ENCODE data around the gene PREX1. TPM values are rescaled to one million over a fixed set of nuclear protein-coding genes. Genes with fewer than 3 reads are reported as not detected.

The PREX1 gene
- total and polyA plus RNA-seq, 2 donors (not counting 3 experiments of a cell fraction or from before 2014, with no cell fraction given): 51.3 to 72.9 TPM

GRCh38 chr20:48750376-48750775 is 77.4 kb downstream of the PREX1 start:
- Histone ChIP-seq H3K9me3 (replicated peaks; ENCODE audit: control insufficient read depth, insufficient read depth, low read length) (no peaks in the 10 kb centered on the region), H3K79me2 (ENCODE audit: control insufficient read depth, insufficient read depth, low read length) (peaks cover 70% of the 10 kb centered on the region), H3K9me1 (replicated peaks; ENCODE audit: control insufficient read depth, extremely low read depth, insufficient read depth, low read length) (no peaks in the 10 kb centered on the region), H3K27me3 (ENCODE audit: control insufficient read depth in 2 of 2, insufficient read depth in 2 of 2, low read length in 2 of 2) (no peaks in the 10 kb centered on the region), H3K4me3 (replicated peaks in 1 of 3; ENCODE audit: insufficient read depth in 1 of 3, low read depth in 1 of 3, low read length in 3 of 3) (no peak overlapping the region), H3K27ac (ENCODE audit: insufficient read depth, low read depth, low read length) (peak overlapping the region; percentile 83), H3K4me2 (ENCODE audit: insufficient read depth, low read length) (no peak overlapping the region), H3K4me1 (ENCODE audit: control insufficient read depth, extremely low read depth, insufficient read depth, low read length) (peaks cover 19% of the 10 kb centered on the region), H3K36me3 (ENCODE audit: control insufficient read depth in 2 of 2, extremely low read depth in 1 of 2, insufficient read depth in 2 of 2, low read length in 2 of 2) (peaks cover 0 to 3% of the 10 kb centered on the region in 2 experiments), H2AFZ (ENCODE audit: low read depth, low read length) (no peak overlapping the region), H3K9ac (replicated peaks; ENCODE audit: extremely low read depth, insufficient read depth, low read length) (no peak overlapping the region), H4K20me1 (replicated peaks; ENCODE audit: control insufficient read depth, extremely low read depth, insufficient read depth, low read length) (no peaks in the 10 kb centered on the region)
- no peak for FAIRE-seq
- TF ChIP-seq MYC (IDR thresholded peaks at IDR 0.05; ENCODE audit: low read depth, low read length) (no peak), POLR2AphosphoS5 (IDR thresholded peaks at IDR 0.05; ENCODE audit: insufficient read depth, low read depth, low read length) (no peak), MAX (IDR thresholded peaks at IDR 0.05; ENCODE audit: insufficient read depth, insufficient read length) (no peak), FOS (IDR thresholded peaks at IDR 0.05; ENCODE audit: borderline replicate concordance, insufficient read depth, low read length) (no peak), POLR2A (IDR thresholded peaks at IDR 0.05; ENCODE audit: low read depth, low read length) (no peak), GATA2 (IDR thresholded peaks at IDR 0.05; ENCODE audit: insufficient read depth, insufficient read length, low read depth, low read length) (no peak), EZH2 (IDR thresholded peaks at IDR 0.05; ENCODE audit: borderline replicate concordance, low read depth, low read length, severe bottlenecking) (no peak), JUN (IDR thresholded peaks at IDR 0.05; ENCODE audit: borderline replicate concordance, insufficient read depth, insufficient read length, low read depth) (no peak), CTCF (IDR thresholded peaks at IDR 0.05; ENCODE audit: extremely low read depth in 1 of 2, insufficient read depth in 1 of 2, low read depth in 1 of 2, low read length in 2 of 2) (no peak)
- CTCF ChIA-PET: interaction anchor here (1.1 to 1.6 kb wide), 4 partner anchors 63 to 233 kb away, joined by 3 to 8 read pairs (median 4); no protein-coding TSS in a partner anchor
- no TSS peak for BruUV-seq (replicated peaks)
- intact Hi-C loops (cut with micrococcal nuclease): loop anchor here (2.0 kb wide), 2 partner anchors 28 to 74 kb away; no protein-coding TSS in a partner anchor
- DNase-seq (ENCODE audit: low read depth, low spot score): no peak
- POLR2A ChIA-PET: no interaction called here
- dilution Hi-C loops (cut with MboI; ENCODE audit: extremely low pct_ligation_motif_present, low sequenced_read_pairs): no loop called here
